Measurements from ENCODE around the gene CABP7.

DNA sequence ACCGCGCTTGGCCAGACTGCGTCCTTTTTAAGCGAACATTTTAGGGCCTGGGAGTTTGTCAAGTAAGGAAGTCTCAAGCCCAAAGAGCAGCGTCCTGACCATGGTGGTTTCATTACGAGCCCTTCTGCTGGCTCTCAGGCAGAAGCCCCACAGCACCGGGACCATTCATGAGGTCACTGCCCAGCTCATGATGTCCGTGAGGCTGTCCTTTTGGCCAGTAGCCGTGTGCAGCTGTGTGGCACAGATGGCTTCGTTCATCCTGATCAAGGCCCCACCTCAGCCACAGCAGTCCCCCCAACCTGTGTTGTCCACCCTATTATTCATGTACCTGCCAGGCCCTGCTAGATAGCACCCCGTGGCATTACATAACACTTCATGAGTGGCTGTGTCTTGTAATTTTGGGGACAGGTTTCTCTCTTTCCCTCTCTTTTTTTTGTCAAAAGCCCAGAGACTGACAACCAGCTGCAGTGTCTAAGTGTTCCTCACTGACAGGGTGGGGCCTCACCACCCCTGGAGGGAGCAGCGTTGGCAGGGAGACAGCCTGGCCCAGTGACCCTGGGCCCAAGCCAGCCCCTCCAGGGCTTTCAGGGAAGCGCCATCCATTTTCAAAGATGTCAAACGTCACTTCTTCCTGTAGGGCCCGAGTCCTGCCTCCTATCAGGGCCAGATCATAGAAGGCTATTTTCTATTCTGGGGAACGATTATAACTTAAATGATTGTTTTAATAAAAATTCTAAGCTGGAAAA is 21.8 kb upstream of the CABP7 start:
- TF ChIP-seq EZH2 (IDR thresholded peaks at IDR 0.05) (no peak), POLR2AphosphoS5 (IDR thresholded peaks at IDR 0.05; ENCODE audit: borderline replicate concordance, low read depth, low read length) (no peak), FOXP2 (optimal IDR thresholded peaks at IDR 0.05; ENCODE audit: control extremely low read depth, extremely low read length, insufficient read depth) (no peak)
